GM21381 (cell line): Measurements from ENCODE around the gene CHMP4A.
"Not testable (repeated sequence)": the region's sequence is repeated elsewhere in the genome, so short reads cannot be mapped to it uniquely, and the experiment has no call there.

Experiments
- ATAC-seq: cut with Tn5 transposase; IDR thresholded peaks from one replicate; pipeline ENCODE4 v1.9.1; 2021; ENCODE audit warnings: mild to moderate bottlenecking, moderate library complexity; ENCODE audit not compliant: unreplicated experiment

Gene CHMP4A

DNA sequence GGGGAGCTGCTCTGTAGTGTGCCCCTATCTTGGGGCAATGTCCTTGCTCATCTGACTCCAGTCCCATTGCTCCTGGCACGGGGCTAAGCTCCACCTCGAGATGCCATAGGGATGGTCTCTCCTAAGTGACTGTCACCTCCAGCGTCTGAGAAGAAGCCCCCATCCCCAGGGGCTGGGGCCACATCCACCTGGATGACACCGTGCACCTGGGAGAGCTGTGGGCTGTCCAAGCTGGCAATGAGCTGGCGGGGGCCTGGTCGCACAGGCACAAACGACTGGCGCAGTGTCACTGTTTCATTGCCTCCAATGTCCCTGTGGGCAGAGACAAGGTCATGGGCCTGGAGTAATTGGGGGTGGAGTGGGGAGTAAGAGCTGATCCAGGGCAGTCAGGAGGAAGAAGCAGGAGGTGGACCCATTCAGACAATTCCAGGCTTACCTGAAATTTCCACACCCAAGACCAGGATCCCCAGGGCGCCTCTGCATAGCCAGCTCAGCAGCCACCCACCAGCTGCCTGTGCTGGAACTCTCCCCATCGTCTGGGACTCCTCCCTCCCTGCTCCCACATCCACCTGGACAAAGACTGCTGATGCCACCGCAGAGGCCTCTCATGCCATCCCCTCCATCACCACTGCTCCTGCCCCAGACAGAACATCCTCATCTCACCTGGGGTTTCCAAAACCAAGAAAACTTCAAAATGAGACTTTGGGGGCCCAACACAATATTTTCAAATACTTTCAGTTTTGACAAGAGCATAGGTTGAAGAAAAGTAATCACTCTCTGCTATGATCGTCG lies 36.1 kb upstream of the CHMP4A start:
- no peak for ATAC-seq

- ATAC-seq = no peak
These were observed 34.1 kb upstream of the CHMP4A start for GRCh38 chr14:24247422-24247821.

DNA sequence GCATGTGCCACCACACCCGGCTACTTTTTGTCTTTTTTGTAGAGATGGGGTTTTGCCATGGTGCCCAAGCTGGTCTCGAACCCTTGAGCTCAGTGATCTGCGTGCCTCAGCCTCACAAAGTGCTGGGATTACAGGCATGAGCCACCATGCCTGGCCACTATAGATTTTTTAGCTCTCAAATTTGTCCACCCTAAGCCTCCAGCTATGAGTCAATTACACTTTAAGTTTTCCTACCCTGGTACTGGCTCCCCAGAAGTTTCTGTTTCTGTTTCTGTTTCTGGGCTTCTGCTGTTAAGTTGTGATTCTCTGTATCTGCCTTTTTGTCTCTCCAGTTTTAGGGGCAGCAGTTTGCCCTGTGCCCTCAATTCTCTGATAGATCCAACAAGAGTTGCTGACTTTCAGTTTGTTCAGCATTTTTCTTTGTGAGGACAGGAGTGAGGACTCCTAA lies 33.5 kb upstream of the CHMP4A start:
- no peak for ATAC-seq

- ATAC-seq = not testable (repeated sequence)
These were observed 32.1 kb upstream of the CHMP4A start for GRCh38 chr14:24245350-24245749.

DNA sequence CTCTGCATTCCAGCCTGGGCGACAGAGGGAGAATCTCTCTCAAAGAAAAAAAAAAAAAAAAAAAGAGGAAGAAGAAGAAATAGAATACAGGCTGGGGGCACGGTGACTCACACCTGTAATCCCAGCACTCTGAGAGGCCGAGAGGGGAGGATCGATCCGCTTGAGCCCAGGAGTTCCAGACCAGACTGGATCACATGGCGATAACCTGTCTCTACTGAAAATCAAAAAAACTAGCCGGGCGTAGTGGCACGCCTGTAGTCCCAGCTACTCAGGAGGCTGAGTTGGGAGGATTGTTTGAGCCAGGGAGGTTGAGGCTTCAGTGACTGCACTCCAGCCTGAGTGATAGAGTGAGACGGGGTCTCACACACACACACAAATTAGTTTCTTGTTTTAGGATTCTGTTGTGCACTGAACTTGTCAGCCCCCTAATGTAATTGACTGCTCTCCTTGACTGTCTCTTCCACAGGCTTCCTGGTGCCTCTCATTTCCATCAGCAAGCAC lies 30.1 kb upstream of the CHMP4A start:
- ATAC-seq = no peak

DNA sequence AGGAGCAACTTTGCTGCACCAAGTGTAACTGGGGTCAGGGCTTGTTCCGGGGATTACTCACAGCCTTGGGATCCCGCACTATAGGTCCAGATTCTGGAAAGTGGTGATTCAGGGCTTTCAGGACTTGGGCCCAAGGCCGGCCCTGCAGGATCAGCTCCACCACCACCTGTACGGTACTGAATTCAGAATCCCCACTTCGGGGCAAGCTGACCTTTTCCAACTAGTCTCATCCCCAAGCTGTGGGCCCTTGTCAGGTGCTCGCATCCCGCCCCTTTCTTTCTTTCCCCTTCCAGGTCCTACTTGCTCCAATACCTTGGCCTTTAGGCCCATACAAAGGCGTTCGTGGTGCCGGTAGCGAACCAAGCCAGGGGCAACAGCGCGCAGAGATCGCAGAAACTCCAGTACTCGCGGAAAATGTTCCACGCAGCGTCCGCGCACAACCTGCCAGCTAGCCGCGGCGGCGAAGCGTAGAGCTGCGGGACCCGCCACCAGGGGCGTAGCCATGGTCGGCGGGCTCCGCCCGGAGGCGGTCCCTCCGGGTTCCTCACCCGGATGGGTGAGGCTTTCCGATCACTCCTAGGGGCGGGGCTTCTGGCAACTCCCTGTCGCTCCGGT lies 28.6 kb upstream of the CHMP4A start:
- ATAC-seq = peak; percentile 74

GRCh38 chr14:24240110-24240918 lies 27.0 kb upstream of the CHMP4A start:
- ATAC-seq = no peak

- no peak for ATAC-seq
These were observed 25.3 kb upstream of the CHMP4A start for GRCh38 chr14:24238527-24239037.

DNA sequence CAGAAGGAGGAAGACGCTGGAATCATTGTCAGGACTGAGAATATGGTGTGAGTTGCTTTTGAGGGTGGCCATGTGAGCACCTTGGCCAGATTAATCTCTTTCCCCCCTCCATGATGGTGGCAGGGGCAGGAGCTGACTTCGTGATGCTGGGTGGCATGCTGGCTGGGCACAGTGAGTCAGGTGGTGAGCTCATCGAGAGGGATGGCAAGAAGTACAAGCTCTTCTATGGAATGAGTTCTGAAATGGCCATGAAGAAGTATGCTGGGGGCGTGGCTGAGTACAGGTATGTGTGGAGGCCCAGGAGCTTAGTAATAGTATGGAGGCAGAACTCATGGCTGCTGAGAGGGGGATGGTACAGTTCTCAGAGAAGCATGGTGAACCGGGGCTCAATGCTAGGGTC lies 24.8 kb upstream of the CHMP4A start:
- no peak for ATAC-seq

DNA sequence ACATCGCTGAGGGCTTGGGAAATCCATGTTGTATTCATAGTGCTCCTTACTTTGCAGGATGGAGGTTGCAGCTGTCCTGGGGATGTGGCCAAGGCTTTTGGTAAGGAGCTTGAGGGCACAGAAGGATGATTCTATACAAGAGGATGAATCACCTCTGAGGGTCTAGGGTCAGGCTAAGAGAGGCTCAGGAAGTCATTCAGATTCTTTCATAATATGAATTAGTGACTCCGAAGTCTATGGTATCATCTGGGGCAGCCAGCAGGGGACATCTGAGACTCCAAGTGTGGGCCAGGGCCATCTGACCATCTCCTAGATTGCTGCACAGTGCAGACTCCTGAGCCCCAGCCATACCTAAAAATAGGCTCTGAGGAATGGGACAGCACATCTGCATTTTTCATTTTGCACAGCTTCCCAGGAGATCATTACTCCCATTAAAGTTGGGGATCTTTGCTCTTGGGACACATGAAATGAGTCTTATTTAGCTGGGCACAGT lies 24.2 kb upstream of the CHMP4A start:
- ATAC-seq = no peak

- ATAC-seq = no peak
These were observed 23.6 kb upstream of the CHMP4A start for GRCh38 chr14:24236689-24237462.

DNA sequence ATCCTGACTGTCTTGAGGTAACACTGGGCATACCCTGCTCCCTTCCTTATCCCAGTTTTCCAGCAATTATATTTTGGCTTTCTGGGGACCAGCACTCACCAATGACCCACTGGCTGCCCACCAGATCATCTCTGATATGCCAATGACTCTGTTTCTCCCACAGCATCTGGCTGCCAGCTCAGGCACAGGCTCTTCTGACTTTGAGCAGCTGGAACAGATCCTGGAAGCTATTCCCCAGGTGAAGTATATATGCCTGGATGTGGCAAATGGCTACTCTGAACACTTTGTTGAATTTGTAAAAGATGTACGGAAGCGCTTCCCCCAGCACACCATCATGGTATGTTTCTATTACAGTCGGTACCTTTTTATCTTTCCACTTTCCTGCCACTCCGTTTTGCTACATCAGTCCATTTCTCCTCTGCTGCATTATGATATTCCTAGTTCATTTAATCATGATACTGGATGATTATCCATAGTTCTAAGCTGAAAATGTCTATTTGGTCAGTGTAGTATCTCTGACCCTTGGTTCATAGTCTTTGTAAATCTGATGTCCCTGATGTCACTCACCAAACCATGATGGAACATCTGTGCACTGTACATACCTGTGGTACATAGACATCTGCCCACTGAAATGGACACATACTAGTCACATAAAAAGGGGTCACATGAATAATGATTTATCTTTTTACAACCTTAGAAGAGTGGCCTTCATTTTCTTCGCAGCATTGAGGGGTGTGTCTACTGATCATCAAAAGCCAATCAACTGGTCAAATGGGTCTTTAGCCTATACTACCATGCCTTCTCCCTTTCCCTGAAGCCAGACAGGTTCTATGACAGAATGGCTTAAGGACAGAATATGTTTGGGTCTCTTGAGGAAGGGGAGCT lies 22.8 kb upstream of the CHMP4A start:
- no peak for ATAC-seq

GRCh38 chr14:24234095-24235005 lies 21.1 kb upstream of the CHMP4A start:
- ATAC-seq = no peak

- no peak for ATAC-seq
These were observed 20.2 kb upstream of the CHMP4A start for GRCh38 chr14:24233538-24233866.

GRCh38 chr14:24232645-24233537 lies 19.6 kb upstream of the CHMP4A start, which contains the start of gene GMPR2:
TSS of gene GMPR2 (plus strand) at chr14:24232929. CDS start at chr14:24233254, 325 bp downstream.
- ATAC-seq = peak; percentile 64

DNA sequence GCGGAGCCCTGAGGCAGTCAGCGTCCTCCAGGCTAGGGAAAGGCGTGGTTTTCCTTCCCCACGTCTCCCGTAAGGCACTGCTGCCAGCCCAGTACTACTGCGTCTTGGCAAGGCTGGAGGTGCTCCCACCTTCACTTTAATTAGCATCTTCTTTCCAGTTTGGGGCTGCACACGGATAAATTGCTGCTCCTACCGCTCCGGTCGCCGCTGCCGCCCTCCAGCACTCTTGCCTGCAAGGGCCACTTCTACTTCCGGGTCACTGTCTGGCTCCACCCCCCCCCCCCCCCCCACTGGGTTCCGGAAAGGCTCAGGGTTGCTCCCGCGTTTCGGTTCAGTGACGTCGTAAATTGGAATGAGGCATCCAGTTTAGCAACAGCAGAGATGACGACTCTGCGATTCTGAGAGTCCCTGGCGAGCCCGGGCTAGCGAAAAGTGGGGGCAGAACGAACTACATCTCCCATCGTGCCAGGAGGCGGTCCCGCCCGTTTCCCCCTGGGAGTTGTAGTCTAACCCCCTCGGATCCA lies 18.9 kb upstream of the CHMP4A start, which contains the start of gene NEDD8:
Gene NEDD8 (minus strand): TSS at position 247 of the 524 bp plus-strand sequence. CDS start 100 bp downstream, at position 147.
- peak; percentile 69 for ATAC-seq
